HepG2 (cell line): ENCODE results near the gene ZNF512B. TPM values are rescaled to one million over a fixed set of nuclear protein-coding genes. Genes with fewer than 3 reads are reported as not detected.

Experiments used
- AKAP8 ChIP-seq: sonication (generic); formaldehyde crosslinking; IDR thresholded peaks from 2 replicates; pipeline ENCODE4 v1.5.1; 2020; ENCODE audit warnings: mild to moderate bottlenecking, missing genetic modification reagents
- FOXO4 ChIP-seq: sonication (generic); formaldehyde crosslinking; conservative IDR thresholded peaks from 2 replicates; pipeline ENCODE4 v1.8.1; 2023; ENCODE audit warnings: missing genetic modification reagents
- HNRNPL ChIP-seq: fragments of 200-400 bp; formaldehyde crosslinking; IDR thresholded peaks from 2 replicates; pipeline ENCODE4 v1.6.1; 2017; ENCODE audit warnings: mild to moderate bottlenecking, low read depth, low read length
- HOXA3 ChIP-seq: sonication (generic); formaldehyde crosslinking; IDR thresholded peaks from 2 replicates; pipeline ENCODE4 v1.5.0; 2020; ENCODE audit warnings: missing genetic modification reagents
- HOXA9 ChIP-seq: sonication (generic); formaldehyde crosslinking; IDR thresholded peaks from 2 replicates; pipeline ENCODE4 v1.8.1; 2022; ENCODE audit warnings: missing genetic modification reagents, mild to moderate bottlenecking, moderate library complexity, borderline replicate concordance
- KDM5A ChIP-seq: fragments of 200-600 bp; sonication (generic); IDR thresholded peaks from 2 replicates; pipeline ENCODE4 v1.7.0; 2018; ENCODE audit warnings: antibody characterized with exemption, mild to moderate bottlenecking, low read length, borderline replicate concordance
- PBX3 ChIP-seq: sonication (generic); formaldehyde crosslinking; IDR thresholded peaks from 2 replicates; pipeline ENCODE4 v1.8.1; 2023; ENCODE audit warnings: missing genetic modification reagents, inconsistent platforms, borderline replicate concordance
- SIX1 ChIP-seq: sonication (generic); formaldehyde crosslinking; IDR thresholded peaks from 2 replicates; pipeline ENCODE4 v1.4.0; 2020; ENCODE audit warnings: missing genetic modification reagents, borderline replicate concordance
- SP1 ChIP-seq, 2 experiments: fragments of 450-650 bp in 1 of 2; sonication (generic) in 1 of 2; formaldehyde crosslinking in 1 of 2; IDR thresholded peaks; 2 replicates each; pipeline versions ENCODE4 v1.4.0 to v1.6.1; 2016 to 2020; ENCODE audit warnings: missing genetic modification reagents in 1 of 2
- SP4 ChIP-seq: sonication (generic); formaldehyde crosslinking; IDR thresholded peaks from 2 replicates; pipeline ENCODE4 v1.8.1; 2023; ENCODE audit warnings: mild to moderate bottlenecking, missing genetic modification reagents
- YY1 ChIP-seq: IDR thresholded peaks from 2 replicates; pipeline ENCODE4 v1.6.1; 2011; ENCODE audit warnings: low read length, low read depth, moderate library complexity, mild to moderate bottlenecking; ENCODE audit not compliant: insufficient read depth, insufficient replicate concordance
- ZBTB4 ChIP-seq: sonication (generic); formaldehyde crosslinking; IDR thresholded peaks from 2 replicates; pipeline ENCODE4 v1.4.0; 2020; ENCODE audit warnings: missing genetic modification reagents, mild to moderate bottlenecking, borderline replicate concordance
- ZNF343 ChIP-seq: sonication (generic); formaldehyde crosslinking; IDR thresholded peaks from 2 replicates; pipeline ENCODE4 v1.4.0; 2020; ENCODE audit warnings: mild to moderate bottlenecking, missing genetic modification reagents
- ZNF451 ChIP-seq: sonication (generic); formaldehyde crosslinking; IDR thresholded peaks from 2 replicates; pipeline ENCODE4 v1.5.0; 2020; ENCODE audit warnings: mild to moderate bottlenecking, missing genetic modification reagents
- ZNF484 ChIP-seq: sonication (generic); formaldehyde crosslinking; IDR thresholded peaks from 2 replicates; pipeline ENCODE4 v1.5.1; 2020; ENCODE audit warnings: mild to moderate bottlenecking, low read depth, missing genetic modification reagents, borderline replicate concordance
- polyA plus RNA-seq, 8 experiments: library from polyadenylated mRNA; depleted of rRNA in 3 of 8; stranded (reverse) in 7 of 8; unstranded in 1 of 8; fragments of >200 nt; fragmentation: Illumina TruSeq in 4 of 8; extraction: Trizol in 4 of 8; gene quantifications; 2 replicates each; pipeline versions ENCODE4 v1.2.1 to v1.2.3, GENCODE V29; 2011 to 2016; ENCODE audit warnings: low read depth in 4 of 8, missing spikeins in 1 of 8, mixed read lengths in 1 of 8; ENCODE audit not compliant: insufficient read depth in 1 of 8
- total RNA-seq, 5 experiments: library from RNA; depleted of rRNA; stranded (reverse); fragments of >200 nt; fragmentation: Illumina TruSeq; extraction: Trizol; gene quantifications; 2 replicates each; pipeline ENCODE4 v1.2.3, GENCODE V29; 2016; ENCODE audit warnings: low read depth in 1 of 5
- TF ChIP-seq, protein P1 (sequence below): IDR thresholded peaks from 2 replicates; pipeline ENCODE4 v1.6.1; 2016; ENCODE audit warnings: low read depth, borderline replicate concordance

Gene ZNF512B
- total and polyA plus RNA-seq, 2 of the 13 experiments (the other 11 are each of a cell fraction or from before 2014, with no cell fraction given) = 11.5 to 30.6 TPM

DNA sequence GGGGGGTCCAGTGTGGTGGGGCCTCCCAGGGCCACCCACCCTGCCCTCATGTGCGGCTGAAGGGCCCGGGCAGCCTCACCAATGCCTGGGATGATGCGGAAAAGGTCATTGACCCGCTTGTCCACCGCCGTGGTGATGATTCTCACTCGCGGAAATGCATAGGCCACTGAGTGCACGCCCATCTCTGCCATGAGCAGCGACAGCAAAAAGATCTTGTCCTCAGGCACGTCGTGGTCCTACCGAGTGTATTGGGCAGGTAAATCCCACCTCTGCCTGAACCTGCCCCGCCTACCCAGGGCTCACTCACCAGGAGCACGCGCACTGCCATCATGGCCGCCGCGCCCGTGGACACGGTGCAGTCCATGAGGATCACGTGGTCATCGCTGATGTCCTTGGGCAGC, 29.7 kb downstream of the ZNF512B start (continued):
- TF ChIP-seq FOXO4 = no peak
- TF ChIP-seq PBX3 (CRISPR knock-in tag) = no peak
- TF ChIP-seq HNRNPL = 0 out of 2 replicates have a peak, but pooled peaks have one; percentile 15
- TF ChIP-seq ZNF484 = no peak
- no peak for TF ChIP-seq SP4 (CRISPR knock-in tag)
- TF ChIP-seq AKAP8 (CRISPR knock-in tag) = peak; percentile 88; the same call in 1 of the 2 replicates
- TF ChIP-seq HOXA3 = peak; percentile 48; the same call in 1 of the 2 replicates
- TF ChIP-seq ZNF451 (CRISPR knock-in tag) = no peak
- no peak for TF ChIP-seq KDM5A
- peak; percentile 29 for TF ChIP-seq YY1
- no peak for TF ChIP-seq SP1 (IDR thresholded peaks at IDR 0.05)
- 0 out of 2 replicates have a peak, but pooled peaks have one; percentile 1 for TF ChIP-seq SP1 (CRISPR knock-in tag; IDR thresholded peaks at IDR 0.05)
- TF ChIP-seq, protein P1, sequence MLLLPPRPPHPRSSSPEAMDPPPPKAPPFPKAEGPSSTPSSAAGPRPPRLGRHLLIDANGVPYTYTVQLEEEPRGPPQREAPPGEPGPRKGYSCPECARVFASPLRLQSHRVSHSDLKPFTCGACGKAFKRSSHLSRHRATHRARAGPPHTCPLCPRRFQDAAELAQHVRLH (CRISPR knock-in tag) = no peak
- no peak for TF ChIP-seq ZNF343 (CRISPR knock-in tag)
- TF ChIP-seq HOXA9 (CRISPR knock-in tag) = no peak
- TF ChIP-seq SIX1 (CRISPR knock-in tag) = no peak
- 0 out of 2 replicates have a peak, but pooled peaks have one; percentile 55 for TF ChIP-seq ZBTB4
